ENCODE measurements around the gene NEUROD4.
"Not testable (repeated sequence)": the region's sequence is repeated elsewhere in the genome, so short reads cannot be mapped to it uniquely, and the experiment has no call there.

Gene NEUROD4

GRCh38 chr12:54984658-54985376 lies 35.0 kb upstream of the NEUROD4 start, which contains the start of gene TESPA1:
Gene TESPA1, minus strand, starts transcription at chr12:54984762. Its CDS starts 10,200 bp downstream, at chr12:54974562.
- no peaks in the 10 kb centered on the region for H3K9me3 ChIP-seq (ENCODE audit: insufficient read depth, low read depth, low read length)
- H3K36me3 ChIP-seq (ENCODE audit: insufficient read depth, low read depth, low read length): no peaks in the 10 kb centered on the region
- no peak within 1 kb of the TSS for H3K9ac ChIP-seq (ENCODE audit: low read depth, low read length)
- no peak within 1 kb of the TSS for H3K27ac ChIP-seq (ENCODE audit: low read length)
- no peak within 1 kb of the TSS for H3K4me3 ChIP-seq (ENCODE audit: low read length)
- H3K4me1 ChIP-seq (ENCODE audit: insufficient read depth, low read length): no peaks in the 10 kb centered on the region
- no peaks in the 10 kb centered on the region for H3K27me3 ChIP-seq (ENCODE audit: insufficient read depth, low read length)

- H3K4me3 ChIP-seq (ENCODE audit: low read length); H3K9me3 ChIP-seq (ENCODE audit: insufficient read depth, low read depth, low read length); H3K36me3 ChIP-seq (ENCODE audit: insufficient read depth, low read depth, low read length); H3K9ac ChIP-seq (ENCODE audit: low read depth, low read length); H3K27ac ChIP-seq (ENCODE audit: low read length); H3K27me3 ChIP-seq (ENCODE audit: insufficient read depth, low read length); H3K4me1 ChIP-seq (ENCODE audit: insufficient read depth, low read length): not testable (repeated sequence)
Measured at GRCh38 chr12:54986773-54987172, 33.0 kb upstream of the NEUROD4 start.

DNA sequence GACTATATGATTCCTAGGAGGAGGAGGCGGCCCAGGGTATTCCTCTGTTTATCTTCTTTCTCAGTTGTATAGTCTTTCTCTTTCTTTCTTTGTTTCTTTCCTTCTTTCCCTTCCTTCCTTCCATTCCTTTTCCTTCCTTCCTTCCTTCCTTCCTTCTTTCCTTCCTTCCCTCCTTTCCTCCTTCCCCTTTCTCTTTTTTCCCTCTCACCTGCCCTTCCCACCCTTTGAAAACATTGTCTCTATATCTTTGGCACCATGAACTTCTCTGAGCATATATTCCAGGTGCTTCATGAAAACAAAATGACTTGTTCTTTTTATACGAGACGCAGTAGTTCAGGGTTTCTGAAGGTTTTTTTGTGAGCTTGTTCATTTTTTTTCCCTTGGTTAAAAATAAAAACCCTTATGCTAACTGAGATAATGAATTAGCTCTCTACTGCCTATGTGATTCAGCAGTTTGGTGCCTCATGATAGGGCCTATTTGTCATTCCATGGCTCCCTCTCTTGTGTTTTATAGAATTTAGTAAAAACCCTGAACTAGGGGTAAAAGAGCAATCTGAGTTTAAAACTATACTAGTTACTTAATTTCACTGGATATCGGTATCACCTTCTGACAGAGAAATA lies 32.1 kb upstream of the NEUROD4 start:
- H3K27ac ChIP-seq (ENCODE audit: low read length): no peak overlapping the region
- H3K27me3 ChIP-seq (ENCODE audit: insufficient read depth, low read length): no peaks in the 10 kb centered on the region
- no peaks in the 10 kb centered on the region for H3K4me1 ChIP-seq (ENCODE audit: insufficient read depth, low read length)

DNA sequence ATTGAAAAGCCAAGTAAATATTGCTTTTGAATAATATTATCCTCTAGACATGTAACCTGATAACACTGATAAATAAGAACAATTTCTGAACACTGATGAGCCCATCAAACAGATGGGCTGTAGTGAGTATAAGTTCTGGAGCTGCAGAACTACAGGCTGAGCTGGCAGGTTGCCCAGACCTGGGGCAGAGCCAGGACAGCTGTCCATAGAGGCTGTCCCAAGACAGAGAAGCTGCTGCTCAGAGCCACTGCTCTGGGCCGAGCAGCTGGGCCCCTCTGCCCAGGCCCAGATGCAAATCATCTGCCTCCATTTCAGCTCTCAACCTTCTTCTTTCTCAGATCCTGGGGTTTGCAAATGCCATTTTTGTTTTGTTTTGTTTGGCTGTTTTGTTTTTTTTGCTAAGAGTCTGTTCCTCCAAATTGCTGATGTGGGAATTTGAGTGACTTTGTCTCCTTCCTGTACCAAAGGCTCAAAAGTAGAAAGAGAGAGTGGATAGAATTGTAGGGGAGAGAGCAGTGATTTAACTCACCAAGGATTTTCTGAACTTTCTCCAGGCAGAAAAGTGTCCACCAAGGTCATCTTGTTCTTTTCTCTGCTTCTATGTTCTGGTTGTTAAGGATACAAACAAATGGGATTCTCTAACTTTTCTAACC lies 31.2 kb upstream of the NEUROD4 start:
- no peaks in the 10 kb centered on the region for H3K9me3 ChIP-seq (ENCODE audit: insufficient read depth, low read depth, low read length)
- no peaks in the 10 kb centered on the region for H3K4me1 ChIP-seq (ENCODE audit: insufficient read depth, low read length)
- no peak overlapping the region for H3K27ac ChIP-seq (ENCODE audit: low read length)
- H3K4me3 ChIP-seq (ENCODE audit: low read length): no peak overlapping the region
- no peaks in the 10 kb centered on the region for H3K27me3 ChIP-seq (ENCODE audit: insufficient read depth, low read length)
- H3K36me3 ChIP-seq (ENCODE audit: insufficient read depth, low read depth, low read length): no peaks in the 10 kb centered on the region
- no peak overlapping the region for H3K9ac ChIP-seq (ENCODE audit: low read depth, low read length)

More for the DNA sequence above, 32.1 kb upstream of the NEUROD4 start:
- no peak overlapping the region for H3K4me3 ChIP-seq (ENCODE audit: low read length)
- no peaks in the 10 kb centered on the region for H3K36me3 ChIP-seq (ENCODE audit: insufficient read depth, low read depth, low read length)
- no peak overlapping the region for H3K9ac ChIP-seq (ENCODE audit: low read depth, low read length)
- no peaks in the 10 kb centered on the region for H3K9me3 ChIP-seq (ENCODE audit: insufficient read depth, low read depth, low read length)

DNA sequence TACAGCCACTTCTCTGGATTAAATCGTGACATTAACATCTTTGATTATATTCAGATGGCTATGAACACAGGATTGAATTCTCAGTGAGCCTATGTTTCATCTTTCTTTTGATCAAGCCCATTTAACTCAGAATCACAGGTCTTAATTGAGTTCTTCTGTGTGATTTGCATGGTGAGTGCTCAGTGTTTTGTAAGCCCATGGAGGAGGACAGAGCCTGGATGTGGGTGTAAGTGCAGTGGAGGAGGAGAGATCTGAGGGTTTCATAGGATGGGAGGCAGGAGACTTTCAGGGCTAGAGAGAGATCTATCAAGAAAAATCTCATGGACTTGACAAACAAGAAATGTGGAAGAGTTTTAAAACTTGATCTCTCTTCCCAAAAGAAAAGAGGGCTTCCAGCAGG lies 29.9 kb upstream of the NEUROD4 start:
- no peaks in the 10 kb centered on the region for H3K9me3 ChIP-seq (ENCODE audit: insufficient read depth, low read depth, low read length)
- H3K9ac ChIP-seq (ENCODE audit: low read depth, low read length): no peak overlapping the region
- no peaks in the 10 kb centered on the region for H3K36me3 ChIP-seq (ENCODE audit: insufficient read depth, low read depth, low read length)
- no peak overlapping the region for H3K27ac ChIP-seq (ENCODE audit: low read length)
- no peaks in the 10 kb centered on the region for H3K27me3 ChIP-seq (ENCODE audit: insufficient read depth, low read length)
- H3K4me1 ChIP-seq (ENCODE audit: insufficient read depth, low read length): no peaks in the 10 kb centered on the region
- H3K4me3 ChIP-seq (ENCODE audit: low read length): no peak overlapping the region

DNA sequence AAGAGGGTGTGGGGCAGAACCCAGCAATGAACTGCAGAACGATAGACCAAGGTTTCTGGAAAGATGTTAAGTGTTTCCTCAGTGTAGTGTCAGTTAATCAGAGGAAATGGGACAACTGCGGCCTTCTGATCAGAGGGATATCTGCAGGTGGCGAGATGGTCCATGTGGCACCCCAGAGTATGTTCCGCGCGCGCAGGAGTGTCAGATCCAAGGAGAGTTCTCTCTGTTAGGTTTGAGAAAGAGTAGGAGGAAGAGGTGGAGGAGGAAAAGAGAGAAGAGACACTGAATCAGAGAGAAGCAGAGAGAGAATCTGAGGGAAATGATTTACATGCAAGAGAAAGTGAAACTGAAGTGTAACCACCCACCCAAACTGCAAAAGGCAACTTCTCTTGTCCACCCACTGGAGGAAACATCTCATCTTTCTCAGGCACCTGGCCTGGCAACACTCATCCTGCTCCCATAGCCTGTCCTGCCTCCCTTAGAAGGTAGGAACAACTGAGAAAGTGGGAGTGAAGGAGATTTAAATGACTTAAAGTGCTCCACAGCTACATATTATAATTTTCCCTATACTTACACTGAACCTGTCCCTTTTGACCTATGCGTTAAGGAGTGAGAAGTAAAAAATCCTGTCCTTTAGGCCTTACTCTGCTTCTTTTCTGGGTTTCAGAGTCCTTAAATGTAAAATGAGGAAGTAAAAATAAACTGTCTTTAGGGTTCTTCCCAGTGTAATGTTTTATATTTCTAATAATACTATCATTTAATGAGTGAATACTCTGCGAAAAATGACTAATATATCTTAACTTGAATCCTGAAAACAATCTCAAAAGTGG lies 28.4 kb upstream of the NEUROD4 start:
- H3K9ac ChIP-seq (ENCODE audit: low read depth, low read length): no peak overlapping the region

GRCh38 chr12:54991991-54992375 lies 27.8 kb upstream of the NEUROD4 start:
- Histone ChIP-seq H3K4me1 (ENCODE audit: insufficient read depth, low read length) (peaks cover 2% of the 10 kb centered on the region; the same call in 1 of the 2 replicates), H3K27me3 (ENCODE audit: insufficient read depth, low read length) (no peaks in the 10 kb centered on the region), H3K9ac (ENCODE audit: low read depth, low read length) (no peak overlapping the region), H3K9me3 (ENCODE audit: insufficient read depth, low read depth, low read length) (no peaks in the 10 kb centered on the region), H3K36me3 (ENCODE audit: insufficient read depth, low read depth, low read length) (no peaks in the 10 kb centered on the region), H3K4me3 (ENCODE audit: low read length) (no peak overlapping the region), H3K27ac (ENCODE audit: low read length) (no peak overlapping the region)

More for the DNA sequence above, 28.4 kb upstream of the NEUROD4 start:
- H3K9me3 ChIP-seq (ENCODE audit: insufficient read depth, low read depth, low read length): no peaks in the 10 kb centered on the region
- H3K36me3 ChIP-seq (ENCODE audit: insufficient read depth, low read depth, low read length): no peaks in the 10 kb centered on the region
- no peaks in the 10 kb centered on the region for H3K27me3 ChIP-seq (ENCODE audit: insufficient read depth, low read length)
- no peak overlapping the region for H3K27ac ChIP-seq (ENCODE audit: low read length)
- no peaks in the 10 kb centered on the region for H3K4me1 ChIP-seq (ENCODE audit: insufficient read depth, low read length)
- no peak overlapping the region for H3K4me3 ChIP-seq (ENCODE audit: low read length)

GRCh38 chr12:54993181-54993835 lies 26.5 kb upstream of the NEUROD4 start:
- no peaks in the 10 kb centered on the region for H3K36me3 ChIP-seq (ENCODE audit: insufficient read depth, low read depth, low read length)
- H3K9ac ChIP-seq (ENCODE audit: low read depth, low read length): no peak overlapping the region
- H3K9me3 ChIP-seq (ENCODE audit: insufficient read depth, low read depth, low read length): no peaks in the 10 kb centered on the region
- H3K4me3 ChIP-seq (ENCODE audit: low read length): no peak overlapping the region
- no peak overlapping the region for H3K27ac ChIP-seq (ENCODE audit: low read length)
- H3K4me1 ChIP-seq (ENCODE audit: insufficient read depth, low read length): peaks cover 15% of the 10 kb centered on the region
- H3K27me3 ChIP-seq (ENCODE audit: insufficient read depth, low read length): no peaks in the 10 kb centered on the region

- Histone ChIP-seq H3K27ac (ENCODE audit: low read length) (no peak overlapping the region), H3K4me3 (ENCODE audit: low read length) (no peak overlapping the region), H3K27me3 (ENCODE audit: insufficient read depth, low read length) (no peaks in the 10 kb centered on the region), H3K4me1 (ENCODE audit: insufficient read depth, low read length) (peaks cover 19% of the 10 kb centered on the region), H3K9me3 (ENCODE audit: insufficient read depth, low read depth, low read length) (no peaks in the 10 kb centered on the region), H3K36me3 (ENCODE audit: insufficient read depth, low read depth, low read length) (no peaks in the 10 kb centered on the region), H3K9ac (ENCODE audit: low read depth, low read length) (no peak overlapping the region)
Measured at GRCh38 chr12:54996205-54996604, 23.6 kb upstream of the NEUROD4 start.

- Histone ChIP-seq H3K36me3 (ENCODE audit: insufficient read depth, low read depth, low read length) (no peaks in the 10 kb centered on the region), H3K4me3 (ENCODE audit: low read length) (peak overlapping the region; percentile 13; the same call in 1 of the 2 replicates), H3K27ac (ENCODE audit: low read length) (peak overlapping the region; percentile 29), H3K9ac (ENCODE audit: low read depth, low read length) (no peak overlapping the region), H3K4me1 (ENCODE audit: insufficient read depth, low read length) (peaks cover 19% of the 10 kb centered on the region), H3K9me3 (ENCODE audit: insufficient read depth, low read depth, low read length) (no peaks in the 10 kb centered on the region), H3K27me3 (ENCODE audit: insufficient read depth, low read length) (no peaks in the 10 kb centered on the region)
Measured at GRCh38 chr12:54997929-54998522, 21.7 kb upstream of the NEUROD4 start.
